RWPE1 (cell line): Measurements from ENCODE around the gene PDPN.

Experiments used
- CTCF ChIA-PET: fragments of 350-600 bp; sonication (Branson Sonifier 250); formaldehyde crosslinking; extraction: SDS; loops from one replicate; lab custom pipeline; 2021; lab: Yijun Ruan, JAX
- POLR2A ChIA-PET: fragments of 400-600 bp; formaldehyde crosslinking; extraction: SDS; loops from one replicate; lab custom pipeline; 2020; ENCODE audit warnings: antibody characterized with exemption; ENCODE audit not compliant: low non-redundant PET; lab: Yijun Ruan, JAX
- DNase-seq: peaks from one replicate; pipeline ENCODE4 v3.0.0; 2012; ENCODE audit warnings: low spot score
- H3K27ac ChIP-seq: fragments of 450-650 bp; 2 replicates; pipeline ENCODE4 v1.5.1; 2017
- TF ChIP-seq, protein P1 (sequence below): fragments of 450-650 bp; conservative IDR thresholded peaks from 2 replicates; pipeline ENCODE4 v1.5.1; 2017; ENCODE audit warnings: low read depth, mild to moderate bottlenecking

PDPN gene

GRCh38 chr1:13624526-13624925 is 40.9 kb downstream of the PDPN start:
- no peak for DNase-seq
- CTCF ChIA-PET: no interaction called here
- TF ChIP-seq, protein P1, sequence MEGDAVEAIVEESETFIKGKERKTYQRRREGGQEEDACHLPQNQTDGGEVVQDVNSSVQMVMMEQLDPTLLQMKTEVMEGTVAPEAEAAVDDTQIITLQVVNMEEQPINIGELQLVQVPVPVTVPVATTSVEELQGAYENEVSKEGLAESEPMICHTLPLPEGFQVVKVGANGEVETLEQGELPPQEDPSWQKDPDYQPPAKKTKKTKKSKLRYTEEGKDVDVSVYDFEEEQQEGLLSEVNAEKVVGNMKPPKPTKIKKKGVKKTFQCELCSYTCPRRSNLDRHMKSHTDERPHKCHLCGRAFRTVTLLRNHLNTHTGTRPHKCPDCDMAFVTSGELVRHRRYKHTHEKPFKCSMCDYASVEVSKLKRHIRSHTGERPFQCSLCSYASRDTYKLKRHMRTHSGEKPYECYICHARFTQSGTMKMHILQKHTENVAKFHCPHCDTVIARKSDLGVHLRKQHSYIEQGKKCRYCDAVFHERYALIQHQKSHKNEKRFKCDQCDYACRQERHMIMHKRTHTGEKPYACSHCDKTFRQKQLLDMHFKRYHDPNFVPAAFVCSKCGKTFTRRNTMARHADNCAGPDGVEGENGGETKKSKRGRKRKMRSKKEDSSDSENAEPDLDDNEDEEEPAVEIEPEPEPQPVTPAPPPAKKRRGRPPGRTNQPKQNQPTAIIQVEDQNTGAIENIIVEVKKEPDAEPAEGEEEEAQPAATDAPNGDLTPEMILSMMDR: no peak
- POLR2A ChIA-PET: no interaction called here
- no peak overlapping the region for H3K27ac ChIP-seq

DNA sequence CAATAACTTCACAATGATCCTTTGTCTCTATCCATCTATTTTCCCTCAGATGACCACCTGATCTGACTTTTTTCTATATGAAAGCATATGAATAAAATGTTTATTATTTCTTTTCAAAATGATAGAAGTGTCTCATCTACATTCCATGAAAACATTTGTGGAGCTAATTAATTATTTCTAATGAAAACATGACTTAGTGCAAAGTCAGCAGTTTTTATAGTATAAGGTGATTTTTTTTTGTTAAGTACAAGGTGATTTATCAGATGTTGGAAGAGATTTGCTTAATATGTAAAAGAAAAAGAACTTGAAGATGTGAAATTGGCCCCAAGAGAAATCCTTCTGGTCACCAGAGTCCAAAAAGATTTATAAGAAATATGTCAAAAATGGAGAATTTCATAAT is 43.5 kb downstream of the PDPN start:
- POLR2A ChIA-PET: no interaction called here
- CTCF ChIA-PET: no interaction called here
- TF ChIP-seq, protein P1: no peak
- H3K27ac ChIP-seq: no peak overlapping the region
- no peak for DNase-seq

- H3K27ac ChIP-seq: no peak overlapping the region
- ChIA-PET POLR2A (no interaction called here), CTCF (no interaction called here)
- DNase-seq: no peak
- TF ChIP-seq, protein P1: no peak
These were observed 44.6 kb downstream of the PDPN start for GRCh38 chr1:13628218-13628617.

GRCh38 chr1:13628711-13629110 is 45.1 kb downstream of the PDPN start:
- H3K27ac ChIP-seq: no peak overlapping the region
- POLR2A ChIA-PET: no interaction called here
- TF ChIP-seq, protein P1: no peak
- CTCF ChIA-PET: no interaction called here
- peak; percentile 33 for DNase-seq

- no peak for DNase-seq
- no peak overlapping the region for H3K27ac ChIP-seq
- CTCF ChIA-PET: no interaction called here
These were observed 58.8 kb downstream of the PDPN start for GRCh38 chr1:13642306-13643004.

GRCh38 chr1:13643017-13643416 is 59.4 kb downstream of the PDPN start:
- no peak for DNase-seq
- ChIA-PET POLR2A (no interaction called here), CTCF (no interaction called here)
- TF ChIP-seq, protein P1: no peak
- no peak overlapping the region for H3K27ac ChIP-seq

More at GRCh38 chr1:13642306-13643004, 58.8 kb downstream of the PDPN start:
- POLR2A ChIA-PET: no interaction called here
- TF ChIP-seq, protein P1: no peak
